ENCODE data around the gene FBXL14.
"Not testable (repeated sequence)": the region's sequence is repeated elsewhere in the genome, so short reads cannot be mapped to it uniquely, and the experiment has no call there.

The FBXL14 gene

GRCh38 chr12:1572731-1573130 is 21.6 kb downstream of the FBXL14 start:
- DNase-seq (ENCODE audit: low read depth), result no peak

- DNase-seq (ENCODE audit: low read depth), result no peak
These were observed 26.5 kb downstream of the FBXL14 start for GRCh38 chr12:1567852-1568251.

GRCh38 chr12:1566449-1567135 is 27.8 kb downstream of the FBXL14 start:
- DNase-seq (ENCODE audit: low read depth), result no peak

GRCh38 chr12:1565172-1565571 is 29.2 kb downstream of the FBXL14 start:
- DNase-seq (ENCODE audit: low read depth), result no peak

GRCh38 chr12:1564067-1564466 is 30.3 kb downstream of the FBXL14 start:
- DNase-seq (ENCODE audit: low read depth), result no peak

- no peak for DNase-seq (ENCODE audit: low read depth)
These were observed 31.5 kb downstream of the FBXL14 start for GRCh38 chr12:1562813-1563407.

- no peak for DNase-seq (ENCODE audit: low read depth)
These were observed 33.7 kb downstream of the FBXL14 start for GRCh38 chr12:1560704-1561103.

- DNase-seq (ENCODE audit: low read depth), result no peak
These were observed 34.7 kb downstream of the FBXL14 start for GRCh38 chr12:1559676-1560091.

- DNase-seq (ENCODE audit: low read depth), result not testable (repeated sequence)
These were observed 36.3 kb downstream of the FBXL14 start for GRCh38 chr12:1558108-1558507.

- DNase-seq (ENCODE audit: low read depth), result no peak
These were observed 40.1 kb downstream of the FBXL14 start for GRCh38 chr12:1553987-1554982.

GRCh38 chr12:1553536-1553935 is 40.8 kb downstream of the FBXL14 start:
- no peak for DNase-seq (ENCODE audit: low read depth)

GRCh38 chr12:1552911-1553491 is 41.4 kb downstream of the FBXL14 start:
- DNase-seq (ENCODE audit: low read depth), result no peak

- DNase-seq (ENCODE audit: low read depth), result no peak
These were observed 42.2 kb downstream of the FBXL14 start for GRCh38 chr12:1552171-1552570.

GRCh38 chr12:1551496-1551895 is 42.9 kb downstream of the FBXL14 start:
- no peak for DNase-seq (ENCODE audit: low read depth)

GRCh38 chr12:1546931-1547640 is 47.3 kb downstream of the FBXL14 start:
- no peak for DNase-seq (ENCODE audit: low read depth)

GRCh38 chr12:1544996-1545700 is 49.2 kb downstream of the FBXL14 start:
- DNase-seq (ENCODE audit: low read depth), result no peak

- no peak for DNase-seq (ENCODE audit: low read depth)
These were observed 51.8 kb downstream of the FBXL14 start for GRCh38 chr12:1542599-1542998.

- DNase-seq (ENCODE audit: low read depth), result no peak
These were observed 53.7 kb downstream of the FBXL14 start for GRCh38 chr12:1540690-1541089.

GRCh38 chr12:1539135-1539534 is 55.2 kb downstream of the FBXL14 start:
- DNase-seq (ENCODE audit: low read depth), result no peak

GRCh38 chr12:1536817-1537216 is 57.6 kb downstream of the FBXL14 start:
- DNase-seq (ENCODE audit: low read depth), result no peak

GRCh38 chr12:1534748-1535147 is 59.6 kb downstream of the FBXL14 start:
- DNase-seq (ENCODE audit: low read depth), result no peak
